GM19324 (cell line): ENCODE results near the gene TECPR2.

ENCODE experiments used
- ATAC-seq: cut with Tn5 transposase; IDR thresholded peaks from one replicate; pipeline ENCODE4 v1.9.1; 2021; ENCODE audit warnings: mild to moderate bottlenecking, moderate library complexity; ENCODE audit not compliant: unreplicated experiment, low FRiP score

TECPR2 gene

DNA sequence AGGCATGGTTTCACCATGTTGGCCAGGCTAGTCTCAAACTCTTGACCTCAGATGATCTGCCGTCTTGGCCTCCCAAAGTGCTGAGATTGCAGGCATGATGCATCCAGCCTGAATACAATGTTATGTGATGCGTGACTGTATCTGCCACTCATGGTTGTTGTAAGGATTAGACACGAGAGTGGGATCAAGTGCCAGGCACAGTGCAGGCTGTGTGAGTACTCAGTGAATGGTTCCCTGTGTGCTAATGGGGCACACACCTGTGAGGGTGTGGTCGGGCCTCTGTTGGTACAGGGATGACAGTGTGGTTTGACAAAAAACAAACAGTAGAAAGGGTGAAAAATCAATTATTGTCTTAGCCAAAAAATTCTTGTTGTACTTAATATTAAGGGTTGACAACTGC is 61.8 kb downstream of the TECPR2 start:
- no peak for ATAC-seq

GRCh38 chr14:102424923-102425322 is 62.2 kb downstream of the TECPR2 start:
- no peak for ATAC-seq

DNA sequence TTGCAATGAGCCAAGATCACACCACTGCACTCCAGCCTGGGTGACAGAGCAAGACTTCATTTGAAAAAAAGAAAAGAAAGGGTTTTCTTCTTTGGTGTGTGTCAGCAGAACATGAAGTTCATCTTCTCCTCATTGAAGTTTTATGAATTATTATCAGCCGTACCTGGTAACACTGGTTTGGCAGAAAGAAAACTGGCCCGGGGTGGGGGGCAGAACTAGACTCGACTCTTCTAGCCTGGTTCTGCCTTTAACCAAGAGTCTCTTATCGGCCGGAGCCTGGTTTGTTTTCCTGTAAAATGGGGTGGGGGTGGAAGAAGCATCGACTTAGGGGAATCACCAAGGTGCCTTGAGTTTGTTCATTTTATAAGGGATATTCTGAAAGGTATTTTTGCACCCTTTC is 64.1 kb downstream of the TECPR2 start:
- no peak for ATAC-seq

GRCh38 chr14:102427642-102428041 is 64.9 kb downstream of the TECPR2 start:
- ATAC-seq = no peak

DNA sequence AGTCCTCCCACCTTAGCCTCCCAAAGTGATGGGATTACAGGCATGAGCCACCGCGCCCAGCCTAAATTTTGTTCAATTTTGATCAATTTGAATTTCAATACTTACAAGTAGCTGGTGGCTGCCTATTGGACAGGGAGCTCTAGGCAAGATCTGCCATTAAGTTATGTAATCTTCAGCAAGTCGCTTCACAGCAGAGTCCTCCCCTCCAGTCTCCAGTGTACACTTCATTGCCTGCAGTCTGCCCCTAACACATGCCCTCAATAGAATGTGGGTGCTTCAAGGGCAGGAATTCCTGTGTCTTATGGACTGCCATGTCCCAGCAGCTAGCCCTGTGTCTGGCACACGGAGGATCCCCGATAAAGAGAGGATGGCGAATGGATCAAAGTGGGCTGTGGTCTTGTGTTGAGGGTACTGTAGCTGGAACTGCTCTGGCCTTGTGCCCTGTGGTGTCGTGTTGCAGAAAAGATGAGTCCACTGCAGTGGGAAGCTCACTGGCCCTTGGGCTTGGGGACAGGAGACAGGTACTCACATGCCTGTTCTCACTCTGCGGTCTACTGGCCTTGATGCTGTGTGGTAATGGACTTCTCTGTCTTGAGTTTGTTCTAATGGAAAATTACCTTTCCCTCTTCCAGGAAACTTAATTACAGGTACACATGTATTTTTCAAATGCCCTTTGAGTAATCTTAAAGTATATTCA is 67.6 kb downstream of the TECPR2 start:
- ATAC-seq = no peak

DNA sequence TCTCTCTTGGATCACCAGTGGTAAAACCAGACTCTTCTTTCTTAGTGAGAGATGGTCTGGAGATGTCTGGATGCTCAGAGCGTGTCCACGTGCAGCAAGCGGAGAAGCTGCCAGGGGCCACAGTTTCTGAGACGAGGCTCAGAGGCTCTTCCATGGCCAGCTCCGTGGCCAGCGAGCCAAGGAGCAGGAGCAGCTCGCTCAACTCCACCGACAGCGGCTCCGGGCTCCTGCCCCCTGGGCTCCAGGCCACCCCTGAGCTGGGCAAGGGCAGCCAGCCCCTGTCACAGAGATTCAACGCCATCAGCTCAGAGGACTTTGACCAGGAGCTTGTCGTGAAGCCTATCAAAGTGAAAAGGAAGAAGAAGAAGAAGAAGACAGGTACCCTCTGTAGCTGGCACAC is 69.0 kb downstream of the TECPR2 start:
- no peak for ATAC-seq

- no peak for ATAC-seq
Observed at GRCh38 chr14:102434647-102435175, 72.0 kb downstream of the TECPR2 start.

DNA sequence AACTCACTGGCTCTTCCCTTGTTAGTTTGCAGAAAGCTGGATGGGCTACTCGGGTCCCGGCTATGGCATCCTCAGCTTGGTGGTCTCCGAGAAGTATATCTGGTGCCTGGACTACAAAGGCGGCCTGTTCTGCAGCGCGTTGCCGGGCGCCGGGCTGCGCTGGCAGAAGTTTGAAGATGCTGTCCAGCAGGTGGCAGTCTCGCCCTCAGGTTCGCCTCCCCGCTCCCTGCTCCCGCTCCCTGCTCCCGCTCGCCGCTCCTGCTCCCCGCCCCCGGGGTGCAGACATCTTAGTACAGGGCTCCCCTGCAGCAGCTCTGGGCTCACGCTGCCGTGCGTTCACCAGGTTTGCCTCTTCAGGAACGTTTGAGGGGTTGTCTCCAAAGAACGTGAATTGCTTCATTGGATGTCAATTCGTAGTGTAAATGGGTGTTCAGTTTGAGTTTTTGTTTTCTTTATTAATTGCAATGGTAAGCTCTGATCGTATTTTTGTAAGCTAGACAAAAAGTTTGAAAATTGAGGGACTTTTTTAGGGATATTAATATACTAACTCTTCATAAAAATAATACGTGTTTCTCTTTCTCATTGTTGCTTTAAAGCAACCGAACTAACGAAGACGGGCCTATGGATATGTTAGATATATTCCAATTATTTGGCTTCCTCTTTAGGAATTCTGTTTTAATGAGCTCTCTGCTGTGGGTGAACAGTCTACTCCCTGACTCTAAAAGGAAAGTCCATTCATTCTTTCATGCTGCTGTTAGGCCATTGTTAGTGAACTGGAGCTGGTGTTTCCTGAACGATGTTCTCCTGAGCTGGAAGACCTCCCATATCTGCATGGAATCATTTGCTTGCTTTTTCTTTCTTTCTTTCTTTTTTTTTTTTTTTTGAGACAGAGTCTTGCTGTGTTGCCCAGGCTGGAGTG is 75.5 kb downstream of the TECPR2 start:
- ATAC-seq = no peak

- ATAC-seq = no peak
Observed at GRCh38 chr14:102439556-102439955, 76.8 kb downstream of the TECPR2 start.

- no peak for ATAC-seq
Observed at GRCh38 chr14:102440392-102440791, 77.7 kb downstream of the TECPR2 start.

DNA sequence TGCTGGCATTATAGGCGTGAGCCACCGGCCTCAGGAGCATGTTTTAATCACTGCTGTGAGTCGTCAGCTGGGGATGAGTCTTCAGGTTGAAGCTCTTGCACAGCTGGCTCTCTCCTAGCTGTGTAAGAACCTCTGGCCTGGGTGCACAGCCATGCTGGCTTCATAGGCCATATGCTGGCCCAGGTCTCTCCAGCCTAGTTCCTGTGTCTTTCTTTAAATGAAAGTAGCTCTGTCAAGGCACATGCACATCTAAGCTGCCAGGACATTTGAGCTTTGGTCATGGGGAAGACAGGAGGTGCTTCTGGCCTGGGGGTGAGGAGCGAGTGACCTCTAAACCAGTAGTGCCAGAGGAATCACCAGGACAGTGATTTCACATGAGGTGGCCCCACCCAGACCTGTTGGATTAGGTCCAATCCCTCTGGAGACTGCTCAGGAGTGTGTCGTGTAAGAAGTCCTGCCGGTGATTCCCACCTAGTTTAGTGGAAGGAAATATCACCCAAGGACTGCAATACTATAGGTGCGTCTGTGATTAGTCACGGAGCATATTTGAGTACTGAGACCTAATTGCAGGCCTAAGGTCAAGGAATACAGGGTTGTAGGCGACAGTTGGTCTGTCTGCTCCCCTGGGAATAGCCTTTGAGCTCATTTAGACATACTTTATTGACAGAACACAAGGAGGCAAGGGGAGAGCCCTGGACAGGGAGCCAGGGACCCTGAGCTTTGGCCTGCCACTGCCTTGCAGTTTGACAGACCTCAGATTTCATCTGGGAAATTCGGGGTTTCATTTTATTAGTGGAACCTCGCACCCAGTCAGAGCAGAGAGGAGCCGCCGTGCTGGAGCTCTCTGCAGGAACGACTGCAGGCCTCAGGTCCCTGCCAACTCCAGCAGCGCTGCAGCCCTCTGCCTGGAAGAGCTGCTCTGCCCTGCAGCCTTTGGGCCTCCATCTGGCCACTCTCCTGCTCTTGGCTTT is 79.8 kb downstream of the TECPR2 start:
- no peak for ATAC-seq

DNA sequence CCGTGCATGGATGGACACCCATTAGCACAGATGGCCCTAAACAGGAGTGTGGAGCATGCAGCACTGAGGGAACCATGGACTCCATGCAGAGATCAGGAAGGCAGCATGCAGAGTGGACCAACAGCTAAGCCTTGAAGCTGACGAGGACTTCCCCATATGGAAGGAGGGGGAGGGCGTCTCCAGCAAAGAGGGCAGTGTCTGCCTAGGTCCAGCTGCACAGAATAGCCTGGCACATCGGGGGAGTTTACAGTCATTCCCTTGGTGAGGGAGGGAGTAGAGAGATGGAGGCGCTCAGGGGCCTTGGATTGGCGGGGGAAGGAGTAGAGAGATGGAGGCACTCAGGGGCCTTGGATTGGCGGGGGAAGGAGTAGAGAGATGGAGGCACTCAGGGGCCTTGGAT is 82.3 kb downstream of the TECPR2 start:
- ATAC-seq = no peak

DNA sequence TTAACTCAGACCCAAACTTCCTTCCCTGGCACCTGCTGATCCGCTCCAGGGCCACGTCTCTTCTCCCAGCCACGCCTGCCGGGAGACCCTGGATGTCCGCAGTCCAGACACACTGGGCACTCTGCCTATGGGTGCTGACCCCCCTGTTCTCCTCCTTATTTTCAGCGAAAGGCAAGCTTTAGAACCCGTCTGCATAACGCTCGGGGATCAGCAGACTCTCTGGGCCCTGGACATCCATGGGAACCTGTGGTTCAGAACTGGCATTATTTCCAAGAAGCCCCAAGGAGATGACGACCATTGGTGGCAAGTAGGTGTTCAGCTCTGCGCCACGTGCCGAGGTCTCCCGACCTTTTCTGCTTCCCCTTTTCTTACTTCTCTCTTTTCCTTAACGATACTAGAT is 82.9 kb downstream of the TECPR2 start:
- ATAC-seq = no peak

DNA sequence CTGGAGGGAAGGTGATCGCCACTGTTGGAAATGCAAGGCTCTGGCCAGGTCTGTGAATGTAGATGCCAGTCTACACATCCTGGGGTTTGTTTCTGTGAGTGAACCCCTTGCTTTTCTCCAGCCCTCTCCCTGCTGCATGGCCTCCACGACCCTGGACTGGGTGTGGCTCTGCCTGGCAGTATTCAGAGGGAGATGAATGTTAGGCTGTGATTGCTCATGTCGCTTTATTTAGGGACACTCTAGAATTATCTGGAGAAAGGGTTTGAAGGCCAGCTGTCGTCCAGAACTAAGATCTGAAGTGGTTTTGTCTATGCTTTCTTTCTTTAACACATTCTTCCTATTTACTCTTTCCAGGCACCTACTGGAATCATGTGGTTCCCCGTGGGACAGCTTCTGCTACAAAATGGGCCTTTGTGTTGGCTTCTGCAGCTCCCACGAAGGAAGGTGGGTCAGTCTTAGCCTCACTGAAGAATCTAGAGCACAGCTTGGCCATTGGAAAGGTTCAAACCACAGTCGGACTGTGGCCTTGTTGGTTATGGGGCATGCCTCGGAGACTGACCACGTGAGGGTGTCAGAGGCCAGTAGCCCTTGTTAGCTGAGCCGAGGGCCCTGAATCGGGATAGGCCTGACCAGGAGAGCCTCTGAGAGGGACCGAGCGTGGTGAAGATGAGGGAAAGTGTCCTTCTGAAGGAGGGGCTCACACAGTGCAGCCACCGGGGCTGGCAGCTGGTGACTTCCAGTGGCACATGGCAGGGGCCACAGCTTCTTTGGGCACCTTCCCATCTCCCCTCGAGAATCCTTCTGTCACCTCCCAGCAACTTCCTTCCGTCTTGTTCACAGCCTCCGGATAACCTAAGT is 87.7 kb downstream of the TECPR2 start:
- no peak for ATAC-seq

DNA sequence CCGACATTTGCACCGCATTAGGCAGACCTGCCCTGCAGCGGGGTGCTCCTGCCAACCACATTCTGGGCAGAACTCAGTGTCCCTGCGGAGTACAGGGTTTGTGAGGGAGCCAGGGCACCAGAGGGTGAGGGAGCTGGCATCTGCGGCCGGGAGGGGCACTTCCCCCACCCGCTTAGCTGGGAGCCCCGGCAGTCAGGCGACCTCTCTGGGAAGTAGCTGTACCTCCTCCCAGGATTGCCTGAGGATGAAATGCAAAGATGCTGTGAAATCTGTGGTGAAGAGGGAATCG is 88.3 kb downstream of the TECPR2 start:
- no peak for ATAC-seq

DNA sequence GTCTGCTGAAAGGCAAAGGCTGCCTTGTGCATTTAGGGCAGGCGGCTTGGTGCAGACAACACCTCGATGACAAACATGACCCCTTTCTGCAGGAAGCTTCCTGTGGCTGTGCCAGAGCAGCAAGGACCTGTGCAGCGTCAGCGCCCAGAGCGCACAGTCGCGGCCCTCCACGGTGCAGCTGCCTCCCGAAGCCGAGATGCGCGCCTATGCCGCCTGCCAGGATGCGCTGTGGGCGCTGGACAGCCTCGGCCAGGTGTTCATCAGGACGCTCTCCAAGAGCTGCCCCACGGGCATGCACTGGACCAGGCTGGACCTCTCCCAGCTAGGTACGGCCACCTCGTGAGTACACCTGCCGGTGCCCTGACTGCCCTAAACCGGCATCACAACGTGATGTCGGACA is 89.6 kb downstream of the TECPR2 start:
- ATAC-seq = no peak

DNA sequence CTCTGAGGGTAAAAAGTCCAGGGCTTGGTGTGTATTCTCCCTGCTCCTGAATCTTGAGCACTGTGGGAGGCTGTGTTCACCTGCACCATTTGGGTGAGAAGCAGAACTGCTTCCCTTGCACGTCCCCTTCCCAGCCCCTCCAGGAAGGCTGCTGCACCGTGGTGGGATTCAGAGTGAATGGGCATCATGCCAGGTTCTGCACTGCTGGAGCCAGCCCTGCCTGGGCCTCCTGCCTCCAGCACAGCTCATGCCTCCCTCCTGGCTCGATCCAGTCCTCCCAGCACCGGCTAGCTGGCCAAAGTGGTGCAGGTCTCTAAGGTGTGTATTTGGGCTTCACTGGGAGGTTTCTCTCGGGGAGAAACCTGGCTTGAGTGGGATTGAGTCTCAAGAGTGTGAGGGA is 92.0 kb downstream of the TECPR2 start:
- ATAC-seq = no peak

DNA sequence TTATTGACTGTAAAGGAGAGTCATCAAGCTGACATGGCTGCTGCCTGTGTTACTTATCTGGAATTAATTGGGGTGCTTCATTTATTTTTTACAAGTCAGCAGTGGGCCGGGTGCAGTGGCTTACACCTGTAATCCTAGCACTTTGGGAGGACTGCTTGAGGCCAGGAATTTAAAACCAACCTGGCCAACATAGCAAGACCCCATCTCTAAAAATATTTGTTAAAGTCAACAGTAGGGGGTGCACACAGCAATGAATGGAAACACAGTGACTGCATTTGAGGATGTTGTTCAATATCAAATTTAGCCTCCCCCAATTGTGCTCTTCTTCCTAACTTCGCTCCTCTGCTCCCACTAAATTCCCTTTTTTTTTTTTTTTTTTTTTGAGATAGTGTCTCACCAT is 94.8 kb downstream of the TECPR2 start:
- ATAC-seq = no peak

GRCh38 chr14:102461490-102462338 is 99.0 kb downstream of the TECPR2 start:
- no peak for ATAC-seq
